Frontal cortex (tissue), 4 donors: Measurements from ENCODE around the gene CX3CR1. TPM values are rescaled to one million over a fixed set of nuclear protein-coding genes. Genes with fewer than 3 reads are reported as not detected.

ENCODE experiments used
- DNase-seq, 2 donors: peaks; one replicate each; pipeline ENCODE4 v3.0.0; 2012; ENCODE audit warnings: low spot score in 2 of 2
- FAIRE-seq: peaks from 2 replicates; lab custom pipeline; 2012; peaks lifted over from hg19 to GRCh38; lab: Jason Lieb, UNC
- total RNA-seq: library from RNA; depleted of rRNA; stranded (reverse); fragments of >200 nt; gene quantifications from one replicate; pipeline ENCODE4 v1.2.3, GENCODE V29; 2014
- donor health status: control.
- donor health status: control.
- donor health status: control.

Gene CX3CR1
- total RNA-seq, 1 donor from 2014 or later = 7.3 TPM

GRCh38 chr3:39271363-39271914 lies 8.4 kb downstream of the CX3CR1 start:
- no peak for FAIRE-seq
- no peak for DNase-seq

- no peak for DNase-seq
- no peak for FAIRE-seq
These were observed 10.3 kb downstream of the CX3CR1 start for GRCh38 chr3:39269528-39269927.

- FAIRE-seq = no peak
- no peak for DNase-seq
These were observed 11.3 kb downstream of the CX3CR1 start for GRCh38 chr3:39268549-39268900.

DNA sequence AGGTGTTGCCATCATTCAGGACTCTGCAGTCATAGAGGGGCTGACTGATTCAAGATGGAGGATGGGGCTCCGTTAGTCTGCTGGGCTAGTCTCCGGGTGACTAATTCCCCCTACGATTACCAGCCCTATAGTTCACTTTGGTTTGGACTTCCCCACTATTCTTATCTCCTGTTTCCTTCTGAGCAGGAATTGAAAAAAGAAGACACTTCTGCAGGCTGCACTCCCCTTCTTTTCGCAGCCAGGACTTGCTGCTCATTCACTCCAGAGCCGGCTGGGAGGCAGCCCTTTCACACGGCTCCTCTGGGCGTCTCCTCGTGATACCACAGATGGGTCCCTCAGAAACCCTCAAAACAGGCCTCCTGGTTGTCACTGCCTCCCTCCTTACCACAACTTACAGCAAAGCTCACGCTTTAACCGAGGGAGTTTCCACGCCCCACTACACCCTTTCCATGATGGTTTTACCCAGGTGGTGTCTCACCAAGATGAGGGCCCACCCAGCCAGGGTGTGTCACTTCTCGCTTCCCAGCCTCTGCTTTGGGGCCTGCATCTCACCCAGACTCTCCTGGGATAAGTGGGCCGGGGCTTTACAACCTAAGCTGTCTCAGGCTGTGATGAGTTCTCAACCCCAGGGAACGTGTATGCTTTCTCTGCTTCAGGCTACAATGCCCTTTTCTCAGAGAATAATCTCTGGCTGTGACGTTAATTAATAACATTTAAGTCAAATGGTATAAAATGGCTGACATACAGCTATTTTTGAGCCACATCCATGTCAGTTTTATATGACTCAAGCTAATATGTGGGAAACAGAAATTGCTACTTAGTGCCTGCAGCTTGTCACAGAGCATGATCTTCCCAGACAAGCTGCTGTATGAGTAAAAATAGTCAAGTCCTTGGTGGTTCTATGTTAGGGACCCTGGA lies 11.9 kb downstream of the CX3CR1 start:
- DNase-seq = no peak
- no peak for FAIRE-seq

GRCh38 chr3:39264053-39264452 lies 15.8 kb downstream of the CX3CR1 start:
- FAIRE-seq = no peak
- DNase-seq = no peak

GRCh38 chr3:39263576-39263975 lies 16.3 kb downstream of the CX3CR1 start:
- FAIRE-seq (no peak), DNase-seq (no peak)

- FAIRE-seq = no peak
- DNase-seq = no peak
These were observed 17.0 kb downstream of the CX3CR1 start for GRCh38 chr3:39262846-39263245.

DNA sequence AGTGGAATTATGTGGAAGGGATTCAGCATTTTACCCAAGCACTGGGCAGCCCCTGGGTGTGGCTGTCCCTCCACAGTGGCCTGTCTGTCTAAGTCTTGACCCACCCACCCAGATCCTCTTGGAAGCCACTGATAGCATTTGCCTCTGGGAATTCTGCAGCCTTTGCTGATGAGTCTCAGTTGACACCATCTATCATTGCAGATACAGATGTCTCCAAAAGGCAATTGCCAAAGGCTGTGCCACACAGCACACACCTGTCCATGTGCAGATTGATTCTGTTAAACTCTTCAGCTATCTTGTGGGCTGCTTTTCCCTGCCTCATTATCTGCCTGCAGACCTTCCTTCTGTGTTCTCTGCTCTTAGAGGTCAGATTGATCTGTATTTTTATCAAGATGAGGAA lies 18.1 kb downstream of the CX3CR1 start:
- DNase-seq = no peak
- no peak for FAIRE-seq

- peak in 1 of 2 donors; percentile 44 for DNase-seq
- FAIRE-seq = no peak
These were observed 18.9 kb downstream of the CX3CR1 start for GRCh38 chr3:39260957-39261356.

DNA sequence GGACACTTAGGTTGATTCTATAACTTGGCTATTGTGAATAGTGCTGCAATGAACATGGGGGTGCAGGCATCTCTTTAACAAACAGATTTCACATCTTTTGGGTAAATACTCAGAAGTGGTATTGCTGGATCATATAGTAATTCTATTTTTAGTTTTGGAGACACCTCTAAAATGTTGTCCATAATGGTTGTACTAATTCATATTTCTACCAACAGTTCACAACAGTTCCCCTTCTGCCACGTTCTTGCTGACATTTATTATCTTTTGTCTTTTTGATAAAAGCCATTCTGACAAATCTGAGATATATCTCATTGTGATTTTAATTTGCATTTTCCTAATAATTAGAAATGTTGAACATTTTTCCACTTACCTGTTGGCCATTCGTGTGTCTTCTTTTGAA lies 19.5 kb downstream of the CX3CR1 start:
- FAIRE-seq = no peak
- DNase-seq = no peak

GRCh38 chr3:39255503-39256325 lies 24.1 kb downstream of the CX3CR1 start:
- FAIRE-seq = no peak
- DNase-seq = no peak

- no peak for FAIRE-seq
- DNase-seq = peak in 1 of 2 donors; percentile 20
These were observed 24.9 kb downstream of the CX3CR1 start for GRCh38 chr3:39254806-39255449.

DNA sequence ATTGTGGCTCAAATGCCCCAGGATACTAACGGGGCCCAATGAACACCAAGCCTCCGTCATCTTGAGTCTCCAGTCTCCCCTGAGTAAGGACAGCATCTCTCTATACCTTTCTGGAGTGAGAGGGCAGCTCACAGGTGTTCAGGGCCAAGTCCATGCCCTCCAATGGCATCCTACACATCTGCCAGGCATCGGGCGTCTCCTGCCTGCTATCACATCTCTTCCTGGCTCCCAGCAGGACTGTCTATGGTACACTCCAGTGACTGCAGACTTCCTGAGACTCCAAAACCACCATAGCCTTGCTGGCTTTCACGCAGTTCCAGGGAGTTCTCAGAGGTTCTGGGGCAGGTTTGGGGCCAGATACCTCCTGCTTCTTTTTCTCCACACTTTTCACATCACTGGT lies 28.3 kb downstream of the CX3CR1 start:
- FAIRE-seq = no peak
- DNase-seq = no peak

GRCh38 chr3:39250116-39250747 lies 29.6 kb downstream of the CX3CR1 start:
- no peak for FAIRE-seq

DNA sequence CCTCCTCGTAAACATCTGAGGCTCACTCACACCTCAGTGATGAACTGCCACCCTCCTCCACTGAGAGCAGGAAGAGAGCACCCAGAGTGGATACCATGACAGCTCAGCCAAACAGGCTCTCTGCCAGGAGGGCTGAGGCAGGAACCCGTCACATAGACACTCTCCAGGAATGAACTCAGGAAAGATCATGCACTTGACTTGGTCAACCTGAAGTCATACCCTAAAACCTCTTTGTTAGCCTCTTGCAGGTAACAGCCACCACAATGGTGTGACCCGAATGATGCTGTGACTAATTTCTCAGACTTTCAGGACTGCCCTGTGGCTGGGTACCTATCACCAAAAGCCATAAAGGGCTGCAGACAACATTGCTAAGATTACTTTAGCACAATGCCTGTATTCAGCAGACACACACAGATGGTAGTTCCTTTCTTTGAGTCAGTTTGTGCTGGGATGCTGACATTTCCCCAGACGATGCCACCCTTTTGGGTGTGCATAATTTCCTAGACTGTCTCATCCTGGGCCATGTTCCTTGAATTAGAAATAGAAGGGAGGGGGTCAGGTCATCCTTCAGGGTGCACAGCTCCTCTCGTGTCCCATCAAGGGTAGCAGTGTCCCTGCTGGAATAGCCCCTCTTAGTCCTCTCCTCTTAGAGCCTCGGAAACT lies 30.3 kb downstream of the CX3CR1 start:
- DNase-seq (no peak), FAIRE-seq (no peak)

More at GRCh38 chr3:39250116-39250747, 29.6 kb downstream of the CX3CR1 start:
- DNase-seq = peak in 1 of 2 donors; percentile 16

DNA sequence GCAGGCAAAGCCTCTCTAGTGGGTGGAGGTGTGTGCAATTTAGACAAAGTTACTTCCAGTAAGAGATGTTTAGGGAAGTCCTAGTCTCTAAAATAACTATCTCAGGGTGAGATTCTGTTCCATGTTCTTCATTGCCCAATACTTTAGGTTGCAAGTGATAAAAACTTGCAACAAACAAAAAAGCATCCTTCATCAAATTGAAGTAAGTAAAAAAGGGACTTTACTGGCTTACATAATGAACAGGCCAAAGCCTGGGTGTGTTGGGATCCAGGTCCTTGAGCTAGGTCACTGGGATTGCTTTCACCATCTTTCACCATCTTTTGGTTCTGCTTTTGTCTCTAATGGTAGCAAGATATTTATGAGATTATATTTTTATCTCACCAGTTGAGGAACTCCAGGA lies 38.3 kb downstream of the CX3CR1 start:
- DNase-seq (no peak), FAIRE-seq (no peak)

- DNase-seq (no peak), FAIRE-seq (no peak)
These were observed 42.8 kb downstream of the CX3CR1 start for GRCh38 chr3:39237027-39237426.

DNA sequence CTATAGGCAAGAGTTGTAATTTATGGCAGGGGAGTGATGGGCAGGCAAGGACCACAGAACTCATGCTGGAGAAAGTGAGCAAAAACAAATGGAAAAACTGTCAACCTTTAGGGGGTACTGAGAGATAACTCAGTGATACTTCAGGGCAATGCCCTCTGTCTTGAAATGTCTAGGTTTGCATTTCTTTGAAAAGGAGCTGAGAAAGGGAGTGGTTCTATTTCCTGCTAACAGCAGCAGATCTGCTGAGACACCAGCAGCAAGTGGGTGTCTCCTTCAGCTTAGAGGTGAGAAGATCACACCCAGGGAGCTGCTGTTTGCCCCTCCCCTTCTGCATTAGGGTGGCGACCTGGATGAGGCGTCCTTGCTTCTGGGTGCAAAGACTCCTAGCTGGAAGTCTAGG lies 45.2 kb downstream of the CX3CR1 start:
- DNase-seq (no peak), FAIRE-seq (no peak)

DNA sequence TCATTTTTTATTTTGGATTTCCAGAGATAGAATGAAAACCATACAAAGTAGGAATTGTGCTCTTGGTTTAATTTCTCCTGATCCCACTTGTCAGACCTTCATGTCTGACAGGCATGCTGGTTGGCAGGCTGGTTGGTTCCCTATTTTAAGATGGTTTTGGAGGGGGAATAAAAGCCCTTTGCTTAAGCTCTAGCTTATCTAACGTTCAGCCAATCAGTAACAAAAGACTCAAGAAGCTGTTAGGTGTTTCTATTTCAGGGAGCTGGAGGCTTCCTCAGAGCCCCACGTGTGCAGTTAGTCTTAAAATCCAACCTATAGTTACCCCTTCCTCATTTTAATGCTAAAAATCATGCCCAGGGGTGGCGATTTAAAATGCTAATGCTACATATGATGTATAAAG lies 47.0 kb downstream of the CX3CR1 start:
- DNase-seq = no peak
- FAIRE-seq = no peak
